Muscle layer of duodenum (tissue), 2 donors: ENCODE measurements around the gene BST1.

ENCODE experiments used
- H3K27ac ChIP-seq: one replicate; pipeline ENCODE4 v1.7.0; 2013; ENCODE audit warnings: mild to moderate bottlenecking, low read length
- H3K27me3 ChIP-seq: one replicate; pipeline ENCODE4 v1.7.0; 2013; ENCODE audit warnings: low read depth, mild to moderate bottlenecking, control low read depth, low read length
- H3K36me3 ChIP-seq, 2 donors: one replicate each; pipeline ENCODE4 v1.7.0; 2013; ENCODE audit warnings: low read length in 2 of 2, control low read depth in 1 of 2, mild to moderate bottlenecking in 1 of 2; ENCODE audit not compliant: insufficient read depth in 2 of 2, control insufficient read depth in 1 of 2
- H3K4me1 ChIP-seq, 2 donors: one replicate each; pipeline ENCODE4 v1.7.0; 2013; ENCODE audit warnings: low read length in 2 of 2, mild to moderate bottlenecking in 2 of 2, control low read depth in 1 of 2, moderate library complexity in 1 of 2; ENCODE audit not compliant: insufficient read depth in 2 of 2, control insufficient read depth in 1 of 2
- H3K4me3 ChIP-seq, 2 donors: one replicate each; pipeline ENCODE4 v1.7.0; 2013; ENCODE audit warnings: low read length in 2 of 2, low read depth in 1 of 2, mild to moderate bottlenecking in 1 of 2
- H3K9me3 ChIP-seq, 2 donors: one replicate each; pipeline ENCODE4 v1.7.0; 2013; ENCODE audit warnings: low read length in 2 of 2, control low read depth in 1 of 2, mild to moderate bottlenecking in 1 of 2; ENCODE audit not compliant: control insufficient read depth in 1 of 2
- donor health status: healthy.

Gene BST1

DNA sequence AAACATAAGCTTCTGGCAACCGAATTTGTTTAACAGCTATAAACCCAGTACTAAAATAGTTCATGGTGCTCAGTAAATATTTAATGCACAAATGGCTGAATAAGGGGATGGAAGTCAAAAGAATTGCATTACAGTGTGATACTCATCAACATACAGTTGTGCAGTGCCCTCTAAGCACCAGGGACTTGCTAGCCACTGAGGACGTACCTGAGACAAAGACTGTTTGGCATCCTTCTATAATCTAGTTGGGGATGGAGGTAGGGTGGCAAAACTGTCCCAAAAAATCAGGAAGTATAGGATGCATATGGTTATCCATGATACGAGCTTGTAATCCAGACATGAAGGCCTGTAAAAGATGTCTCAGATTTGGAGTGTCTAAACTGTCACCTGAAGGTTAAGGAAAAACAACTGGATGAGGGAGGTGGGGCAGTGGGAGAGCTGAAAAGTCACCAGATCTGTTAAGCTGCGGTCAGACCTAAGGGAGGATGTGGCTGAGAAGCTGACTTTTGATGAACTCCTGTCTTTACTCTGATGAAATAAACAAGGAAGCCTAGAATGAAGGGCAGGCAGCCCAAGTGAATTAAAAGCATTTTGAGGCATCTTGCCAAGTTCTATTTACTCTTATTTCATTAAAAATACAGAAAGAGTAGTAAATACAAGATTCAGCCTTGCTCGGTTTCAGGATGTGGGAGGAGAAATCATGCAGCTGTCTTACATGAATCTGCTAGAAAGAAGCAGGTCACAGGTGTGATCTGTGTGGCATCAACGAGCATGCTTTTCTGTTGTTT, 63.2 kb downstream of the BST1 start:
- no peaks in the 10 kb centered on the region for H3K9me3 ChIP-seq
- no peaks in the 10 kb centered on the region for H3K27me3 ChIP-seq
- no peaks in the 10 kb centered on the region for H3K4me1 ChIP-seq
- H3K27ac ChIP-seq: no peak overlapping the region
- H3K4me3 ChIP-seq: no peak overlapping the region
- H3K36me3 ChIP-seq: no peaks in the 10 kb centered on the region

DNA sequence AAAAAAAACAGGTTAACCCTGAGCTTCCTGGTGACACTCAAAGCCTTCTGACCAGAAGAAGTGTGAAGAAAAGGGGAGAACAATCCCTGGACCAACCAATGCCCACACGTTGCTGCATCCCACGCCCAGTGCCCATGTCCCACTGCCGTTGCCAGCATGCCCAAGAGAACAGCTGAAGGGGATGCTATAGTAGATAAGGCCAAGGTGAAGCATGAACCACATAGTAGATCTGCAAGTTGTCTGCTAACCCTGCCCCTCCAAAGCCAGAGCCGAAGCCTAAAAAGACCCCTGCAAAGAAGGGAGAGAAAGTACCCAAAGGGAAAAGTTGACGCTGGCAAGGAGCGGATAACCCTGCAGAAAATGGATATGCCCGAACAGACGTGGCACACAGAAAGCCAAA, 64.0 kb downstream of the BST1 start:
- Histone ChIP-seq H3K4me1 (no peaks in the 10 kb centered on the region), H3K27me3 (no peaks in the 10 kb centered on the region), H3K4me3 (no peak overlapping the region), H3K27ac (no peak overlapping the region), H3K9me3 (no peaks in the 10 kb centered on the region), H3K36me3 (no peaks in the 10 kb centered on the region)

DNA sequence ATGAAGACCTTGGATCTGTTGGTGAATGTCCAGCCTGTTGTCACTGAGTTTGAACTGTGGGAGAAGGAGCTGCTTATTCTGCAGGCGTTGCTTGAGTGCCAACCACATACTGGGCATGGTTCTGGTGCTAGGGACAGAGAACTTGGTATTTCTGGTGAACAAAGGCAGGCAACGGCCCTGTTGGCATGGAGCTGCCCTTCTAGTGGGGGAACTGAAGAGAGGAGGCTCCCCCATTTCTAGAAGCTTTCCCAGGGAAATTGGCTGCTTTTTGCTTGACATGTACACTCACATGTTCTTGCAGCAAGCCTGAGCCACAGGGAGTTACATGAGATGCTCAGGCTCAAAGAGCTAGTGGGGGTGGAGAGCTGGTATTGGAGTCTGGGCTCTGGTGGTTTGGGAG, 66.3 kb downstream of the BST1 start:
- Histone ChIP-seq H3K27ac (no peak overlapping the region), H3K4me1 (no peaks in the 10 kb centered on the region), H3K4me3 (no peak overlapping the region)

DNA sequence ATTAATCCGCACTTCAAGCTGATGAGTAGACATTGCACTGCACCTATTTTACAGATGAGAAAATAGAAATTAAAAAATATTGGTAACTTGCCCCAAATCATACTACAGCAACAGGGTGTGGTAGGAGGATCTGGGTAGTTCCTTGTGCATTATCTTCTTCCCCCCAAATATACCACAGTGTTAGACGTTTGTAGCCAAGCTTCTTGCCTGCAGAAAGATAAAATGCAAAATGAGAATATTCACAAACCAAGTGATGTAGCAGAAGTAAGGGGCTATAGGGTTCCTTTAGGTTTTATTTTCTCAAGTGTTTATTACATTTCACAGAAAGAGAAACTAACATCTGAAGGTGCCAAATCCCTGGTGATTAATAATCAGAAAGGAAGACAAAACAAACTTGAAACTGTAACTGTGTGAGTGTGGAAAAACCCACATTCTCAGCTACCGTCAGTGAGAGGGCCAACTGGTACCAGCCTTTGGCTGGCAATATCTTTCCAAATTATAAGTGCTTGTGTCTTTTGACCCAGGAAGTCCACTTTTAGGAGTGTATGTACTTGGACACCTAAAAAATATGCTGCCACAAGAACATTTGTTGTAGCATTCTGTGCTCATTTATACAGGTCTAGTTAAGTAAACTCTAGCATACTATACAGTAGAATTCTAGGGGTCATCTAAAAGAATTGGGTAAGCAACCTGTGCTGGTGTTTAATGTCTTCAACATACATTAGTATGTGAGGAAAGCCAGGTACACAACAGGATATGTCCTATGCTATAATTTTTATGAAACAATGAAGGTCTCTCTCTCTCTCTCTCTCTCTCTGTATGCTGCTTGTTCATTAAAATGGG, 68.6 kb downstream of the BST1 start:
- no peaks in the 10 kb centered on the region for H3K36me3 ChIP-seq
- no peaks in the 10 kb centered on the region for H3K27me3 ChIP-seq
- no peak overlapping the region for H3K4me3 ChIP-seq
- no peak overlapping the region for H3K27ac ChIP-seq
- H3K9me3 ChIP-seq: no peaks in the 10 kb centered on the region
- H3K4me1 ChIP-seq: no peaks in the 10 kb centered on the region

More for the DNA sequence above, 66.3 kb downstream of the BST1 start:
- H3K9me3 ChIP-seq: no peaks in the 10 kb centered on the region
- no peaks in the 10 kb centered on the region for H3K27me3 ChIP-seq
- no peaks in the 10 kb centered on the region for H3K36me3 ChIP-seq

DNA sequence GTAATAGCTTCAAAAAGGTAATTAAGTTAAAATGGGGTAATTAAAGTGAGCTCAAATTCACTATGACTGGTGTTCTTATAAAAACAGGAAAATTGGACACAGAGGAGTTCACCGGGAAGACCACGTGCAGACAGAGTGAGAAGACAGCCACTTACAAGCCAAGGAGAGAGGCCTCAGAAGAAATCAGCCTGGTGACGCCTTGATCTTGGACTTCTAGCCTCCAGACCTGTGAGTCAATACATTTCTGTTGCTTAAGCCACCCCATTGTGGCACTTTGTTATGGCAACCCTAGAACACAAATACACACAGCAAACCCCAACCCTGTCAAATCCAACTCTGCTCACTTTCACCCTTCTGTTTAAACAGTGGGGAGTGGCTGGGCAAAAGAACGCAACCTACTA, 71.2 kb downstream of the BST1 start:
- Histone ChIP-seq H3K27me3 (no peaks in the 10 kb centered on the region), H3K4me1 (no peaks in the 10 kb centered on the region), H3K27ac (no peak overlapping the region), H3K36me3 (no peaks in the 10 kb centered on the region), H3K9me3 (no peaks in the 10 kb centered on the region), H3K4me3 (no peak overlapping the region)

DNA sequence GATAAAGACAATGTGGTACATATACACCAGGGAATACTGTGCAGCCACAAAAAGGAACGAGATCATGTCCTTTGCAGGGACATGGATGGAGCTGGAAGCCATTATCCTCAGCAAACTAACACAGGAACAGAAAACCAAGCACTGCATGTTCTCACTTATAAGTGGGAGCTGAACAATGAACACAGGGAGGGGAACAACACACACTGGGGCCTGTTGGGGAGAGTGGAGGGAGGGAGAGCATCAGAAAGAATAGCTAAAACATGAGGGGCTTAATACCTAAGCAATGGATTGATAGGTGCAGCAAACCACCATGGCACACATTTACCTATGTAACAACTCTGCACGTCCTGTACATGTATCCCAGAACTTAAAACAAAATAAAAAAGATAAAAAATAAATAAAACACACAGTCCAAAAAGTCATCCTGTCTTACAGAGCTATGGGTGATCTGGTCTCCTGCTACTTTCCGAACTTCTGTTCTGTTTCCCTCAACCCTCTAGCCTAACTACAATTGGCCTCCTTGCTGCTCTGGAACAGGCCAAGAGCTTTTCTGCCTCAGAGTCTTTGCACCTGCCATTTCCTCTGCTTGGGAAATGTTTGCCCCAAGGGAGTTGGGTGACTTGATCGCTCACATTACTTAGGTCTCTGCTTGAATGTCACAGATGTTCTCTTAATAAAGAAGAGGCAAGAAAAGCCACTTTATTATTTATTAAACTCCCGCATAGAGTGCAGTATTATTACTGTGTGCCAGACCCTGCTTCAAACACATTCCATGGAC, 74.2 kb downstream of the BST1 start:
- H3K27me3 ChIP-seq: no peaks in the 10 kb centered on the region
- H3K4me3 ChIP-seq: no peak overlapping the region
- H3K27ac ChIP-seq: no peak overlapping the region
- no peaks in the 10 kb centered on the region for H3K36me3 ChIP-seq
- no peaks in the 10 kb centered on the region for H3K9me3 ChIP-seq
- no peaks in the 10 kb centered on the region for H3K4me1 ChIP-seq

DNA sequence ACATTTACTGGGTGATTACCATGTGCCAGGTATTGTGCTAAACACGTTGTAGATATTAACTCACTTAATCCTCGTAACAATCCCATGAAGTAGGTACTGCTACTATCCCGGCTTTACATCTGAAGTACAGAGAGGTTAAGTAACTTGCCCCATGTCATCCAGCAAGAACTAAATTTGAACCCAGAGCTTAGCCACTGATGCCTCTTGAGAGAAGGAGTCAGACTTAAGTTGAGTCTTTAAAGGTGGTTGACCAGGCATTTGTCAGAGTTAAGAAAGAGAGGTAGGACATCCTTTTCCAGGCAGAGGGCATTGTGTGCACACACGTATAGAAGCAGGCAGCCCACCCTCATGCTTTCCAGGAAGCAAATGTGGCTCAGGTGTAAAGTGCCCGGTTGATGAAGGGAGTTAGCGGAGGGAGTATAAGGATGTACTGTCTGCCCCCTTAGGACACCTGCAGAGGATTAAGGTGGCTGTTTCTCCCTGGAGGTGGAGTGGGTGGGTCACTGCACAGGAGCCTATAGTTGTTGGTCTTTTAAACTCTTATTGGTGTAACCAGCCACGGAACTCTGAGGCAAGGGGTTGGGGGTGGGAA, 74.9 kb downstream of the BST1 start:
- Histone ChIP-seq H3K9me3 (no peaks in the 10 kb centered on the region), H3K27me3 (no peaks in the 10 kb centered on the region), H3K4me3 (peak overlapping the region; percentile 70 to 77), H3K4me1 (no peaks in the 10 kb centered on the region), H3K36me3 (no peaks in the 10 kb centered on the region), H3K27ac (no peak overlapping the region)

DNA sequence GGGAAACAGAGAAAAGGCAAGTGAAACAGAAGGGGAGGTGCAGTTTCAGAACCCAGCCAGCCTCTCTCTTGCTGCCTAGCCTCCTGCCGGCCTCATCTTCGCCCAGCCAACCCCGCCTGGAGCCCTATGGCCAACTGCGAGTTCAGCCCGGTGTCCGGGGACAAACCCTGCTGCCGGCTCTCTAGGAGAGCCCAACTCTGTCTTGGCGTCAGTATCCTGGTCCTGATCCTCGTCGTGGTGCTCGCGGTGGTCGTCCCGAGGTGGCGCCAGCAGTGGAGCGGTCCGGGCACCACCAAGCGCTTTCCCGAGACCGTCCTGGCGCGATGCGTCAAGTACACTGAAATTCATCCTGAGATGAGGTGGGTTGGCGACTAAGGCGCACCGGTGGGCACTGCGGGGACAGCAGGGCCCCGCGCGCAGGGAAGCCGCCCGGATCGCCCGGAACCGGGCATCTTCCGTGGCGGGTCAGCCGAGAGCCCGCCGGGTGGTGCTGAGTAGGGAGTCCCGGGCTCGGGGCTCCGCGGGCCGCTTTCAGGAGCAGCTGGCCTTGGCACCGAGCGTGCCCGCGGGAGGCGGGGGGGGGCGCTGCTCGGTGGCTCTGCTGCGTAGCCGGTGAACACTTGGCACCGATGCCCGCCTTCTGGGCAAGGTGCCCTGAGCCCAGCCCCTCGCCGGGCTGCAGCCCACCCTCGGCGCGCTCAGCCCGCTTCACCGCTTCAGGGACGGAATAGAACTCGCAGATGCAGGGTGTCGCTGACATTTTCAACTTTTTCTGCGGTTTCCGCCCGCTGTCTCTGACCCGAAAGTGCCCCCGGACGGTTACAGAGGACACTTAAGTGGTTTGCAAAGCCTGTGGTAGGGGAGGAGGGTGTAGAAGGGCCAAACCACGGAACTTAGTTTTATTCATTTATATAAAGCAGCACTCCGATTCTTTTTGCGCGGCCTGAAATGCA, 75.7 kb downstream of the BST1 start, which contains the start of gene CD38:
Gene CD38 (plus strand): TSS at position 40 of the 953 bp plus-strand sequence. CDS start 87 bp downstream, at position 127.
- Histone ChIP-seq H3K9me3 (no peaks in the 10 kb centered on the region), H3K27ac (peak within 1 kb of the TSS; percentile 50), H3K36me3 (no peaks in the 10 kb centered on the region), H3K27me3 (no peaks in the 10 kb centered on the region), H3K4me3 (peak within 1 kb of the TSS; percentile 70 to 77), H3K4me1 (no peaks in the 10 kb centered on the region)

DNA sequence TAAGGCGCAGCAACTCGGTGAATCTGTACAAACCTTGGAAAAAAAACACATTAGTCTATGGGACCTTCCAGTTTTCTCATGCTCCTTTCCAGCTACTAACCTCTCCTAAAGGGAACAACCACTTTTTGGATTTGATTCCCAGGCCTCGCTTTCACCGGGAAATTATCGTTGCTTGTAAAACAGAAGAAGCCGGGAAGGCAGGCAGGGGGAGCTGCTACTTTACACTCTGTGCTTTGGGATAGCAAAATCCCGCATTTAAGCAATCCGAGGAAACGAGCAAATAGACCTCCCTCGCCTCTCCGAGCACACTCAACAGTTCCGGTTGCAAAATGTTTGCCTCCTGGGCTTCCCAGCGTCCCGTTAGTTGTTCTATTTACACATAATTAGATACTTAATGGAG, 76.4 kb downstream of the BST1 start:
- no peaks in the 10 kb centered on the region for H3K27me3 ChIP-seq
- no peaks in the 10 kb centered on the region for H3K4me1 ChIP-seq
- H3K36me3 ChIP-seq: no peaks in the 10 kb centered on the region
- peak overlapping the region; percentile 50 for H3K27ac ChIP-seq
- H3K4me3 ChIP-seq: peak overlapping the region; percentile 70 to 77
- no peaks in the 10 kb centered on the region for H3K9me3 ChIP-seq

DNA sequence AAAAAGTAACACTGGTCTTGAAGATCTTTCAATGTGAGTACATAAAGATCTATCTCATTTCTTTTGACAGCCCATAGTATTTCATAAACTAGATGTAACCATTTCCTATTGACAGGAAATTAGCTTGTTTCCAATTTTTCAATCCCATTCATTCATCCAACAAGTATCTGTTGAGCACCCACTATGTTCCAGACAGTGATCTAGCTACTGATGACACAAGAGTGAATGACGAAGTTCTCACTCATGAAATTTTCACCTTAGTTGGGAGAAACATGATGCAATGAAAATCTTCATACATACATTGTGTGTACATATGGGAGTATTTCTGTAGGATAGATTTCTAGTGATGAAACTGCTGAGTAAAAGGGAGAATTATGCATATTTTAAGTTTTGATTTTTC, 76.9 kb downstream of the BST1 start:
- Histone ChIP-seq H3K9me3 (no peaks in the 10 kb centered on the region), H3K27me3 (no peaks in the 10 kb centered on the region), H3K4me3 (peak overlapping the region; percentile 70 to 77), H3K4me1 (no peaks in the 10 kb centered on the region), H3K27ac (peak overlapping the region; percentile 50), H3K36me3 (no peaks in the 10 kb centered on the region)
